ENCODE results near the gene HSD17B11. TPM values are rescaled to one million over a fixed set of nuclear protein-coding genes. Genes with fewer than 3 reads are reported as not detected.

The HSD17B11 gene
- total RNA-seq, 1 experiment from 2014 or later, result 47.4 TPM

DNA sequence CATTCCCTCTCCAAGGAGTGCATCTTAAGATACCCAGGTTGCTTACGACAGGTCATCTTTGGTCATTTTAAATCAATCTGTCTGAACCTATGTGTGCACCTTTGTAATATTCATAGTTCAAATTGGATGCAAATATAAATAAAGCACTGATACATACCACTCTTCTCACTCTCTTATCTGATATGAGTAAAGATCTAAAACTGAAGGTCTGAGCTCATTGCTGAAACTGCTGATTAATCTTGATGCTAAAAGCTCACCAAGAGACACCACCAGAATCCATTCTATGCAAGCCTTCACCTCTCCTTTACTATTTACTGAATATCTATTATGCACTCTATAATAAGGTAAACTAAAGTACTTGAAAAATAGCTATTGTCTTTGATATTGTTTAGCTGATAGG is 84.9 kb downstream of the HSD17B11 start:
- H3K27ac ChIP-seq (ENCODE audit: low read depth, low read length), result no peak overlapping the region
- CTCF ChIA-PET, result no interaction called here
- intact Hi-C loops (cut with micrococcal nuclease), result no loop called here

More for the DNA sequence above, 84.9 kb downstream of the HSD17B11 start:
- Histone ChIP-seq H3K36me3 (ENCODE audit: control insufficient read depth in 1 of 2, insufficient read depth in 2 of 2, low read length in 2 of 2) (no peaks in the 10 kb centered on the region), H3K9me2 (ENCODE audit: insufficient read depth) (no peaks in the 10 kb centered on the region), H3K4me1 (ENCODE audit: control insufficient read depth in 1 of 2, insufficient read depth in 2 of 2, low read length in 2 of 2) (no peaks in the 10 kb centered on the region), H4K20me1 (ENCODE audit: insufficient read depth) (no peaks in the 10 kb centered on the region), H3K4me2 (ENCODE audit: low read length) (no peak overlapping the region), H3K4me3 (replicated peaks in 1 of 2; ENCODE audit: low read depth in 1 of 2, low read length in 2 of 2) (no peak overlapping the region), H3K27me3 (ENCODE audit: insufficient read depth, low read length) (no peaks in the 10 kb centered on the region), H2AFZ (ENCODE audit: low read depth, low read length, poor library complexity, severe bottlenecking) (no peak overlapping the region), H3K79me2 (ENCODE audit: insufficient read depth, low read length) (no peaks in the 10 kb centered on the region), H3K9me3 (ENCODE audit: control insufficient read depth in 1 of 2, insufficient read depth in 1 of 2, low read depth in 1 of 2, low read length in 2 of 2) (no peaks in the 10 kb centered on the region), H3K9ac (ENCODE audit: low read length) (no peak overlapping the region)
- TF ChIP-seq ZNF274 (IDR thresholded peaks at IDR 0.05; ENCODE audit: low read depth, low read length) (no peak), CEBPB (IDR thresholded peaks at IDR 0.05; ENCODE audit: low read depth) (no peak), SIN3A (IDR thresholded peaks at IDR 0.05; ENCODE audit: low read depth) (no peak), POLR2A (IDR thresholded peaks at IDR 0.05; ENCODE audit: borderline replicate concordance, extremely low read depth, insufficient read depth, insufficient read length) (no peak), SRF (IDR thresholded peaks at IDR 0.05; ENCODE audit: low read depth) (no peak), EZH2phosphoT487 (IDR thresholded peaks at IDR 0.05; ENCODE audit: borderline replicate concordance) (no peak), EZH2 (IDR thresholded peaks at IDR 0.05) (no peak), FOSL1 (IDR thresholded peaks at IDR 0.05; ENCODE audit: low read depth) (no peak), SP1 (IDR thresholded peaks at IDR 0.05; ENCODE audit: low read depth) (no peak), ZFX (IDR thresholded peaks at IDR 0.05) (no peak), YY1 (IDR thresholded peaks at IDR 0.05; ENCODE audit: extremely low read depth, insufficient replicate concordance, low read depth, low read length) (no peak), JUND (IDR thresholded peaks at IDR 0.05) (no peak)
- TF ChIP-seq, protein P1, sequence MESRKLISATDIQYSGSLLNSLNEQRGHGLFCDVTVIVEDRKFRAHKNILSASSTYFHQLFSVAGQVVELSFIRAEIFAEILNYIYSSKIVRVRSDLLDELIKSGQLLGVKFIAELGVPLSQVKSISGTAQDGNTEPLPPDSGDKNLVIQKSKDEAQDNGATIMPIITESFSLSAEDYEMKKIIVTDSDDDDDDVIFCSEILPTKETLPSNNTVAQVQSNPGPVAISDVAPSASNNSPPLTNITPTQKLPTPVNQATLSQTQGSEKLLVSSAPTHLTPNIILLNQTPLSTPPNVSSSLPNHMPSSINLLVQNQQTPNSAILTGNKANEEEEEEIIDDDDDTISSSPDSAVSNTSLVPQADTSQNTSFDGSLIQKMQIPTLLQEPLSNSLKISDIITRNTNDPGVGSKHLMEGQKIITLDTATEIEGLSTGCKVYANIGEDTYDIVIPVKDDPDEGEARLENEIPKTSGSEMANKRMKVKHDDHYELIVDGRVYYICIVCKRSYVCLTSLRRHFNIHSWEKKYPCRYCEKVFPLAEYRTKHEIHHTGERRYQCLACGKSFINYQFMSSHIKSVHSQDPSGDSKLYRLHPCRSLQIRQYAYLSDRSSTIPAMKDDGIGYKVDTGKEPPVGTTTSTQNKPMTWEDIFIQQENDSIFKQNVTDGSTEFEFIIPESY (IDR thresholded peaks at IDR 0.05; ENCODE audit: extremely low read depth, insufficient replicate concordance, low read length), result no peak
- TF ChIP-seq, protein P2, sequence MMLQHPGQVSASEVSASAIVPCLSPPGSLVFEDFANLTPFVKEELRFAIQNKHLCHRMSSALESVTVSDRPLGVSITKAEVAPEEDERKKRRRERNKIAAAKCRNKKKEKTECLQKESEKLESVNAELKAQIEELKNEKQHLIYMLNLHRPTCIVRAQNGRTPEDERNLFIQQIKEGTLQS (IDR thresholded peaks at IDR 0.05), result no peak
- TF ChIP-seq, protein P3, sequence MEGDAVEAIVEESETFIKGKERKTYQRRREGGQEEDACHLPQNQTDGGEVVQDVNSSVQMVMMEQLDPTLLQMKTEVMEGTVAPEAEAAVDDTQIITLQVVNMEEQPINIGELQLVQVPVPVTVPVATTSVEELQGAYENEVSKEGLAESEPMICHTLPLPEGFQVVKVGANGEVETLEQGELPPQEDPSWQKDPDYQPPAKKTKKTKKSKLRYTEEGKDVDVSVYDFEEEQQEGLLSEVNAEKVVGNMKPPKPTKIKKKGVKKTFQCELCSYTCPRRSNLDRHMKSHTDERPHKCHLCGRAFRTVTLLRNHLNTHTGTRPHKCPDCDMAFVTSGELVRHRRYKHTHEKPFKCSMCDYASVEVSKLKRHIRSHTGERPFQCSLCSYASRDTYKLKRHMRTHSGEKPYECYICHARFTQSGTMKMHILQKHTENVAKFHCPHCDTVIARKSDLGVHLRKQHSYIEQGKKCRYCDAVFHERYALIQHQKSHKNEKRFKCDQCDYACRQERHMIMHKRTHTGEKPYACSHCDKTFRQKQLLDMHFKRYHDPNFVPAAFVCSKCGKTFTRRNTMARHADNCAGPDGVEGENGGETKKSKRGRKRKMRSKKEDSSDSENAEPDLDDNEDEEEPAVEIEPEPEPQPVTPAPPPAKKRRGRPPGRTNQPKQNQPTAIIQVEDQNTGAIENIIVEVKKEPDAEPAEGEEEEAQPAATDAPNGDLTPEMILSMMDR (IDR thresholded peaks at IDR 0.05 in 2 of 3, conservative IDR thresholded peaks at IDR 0.05 in 1 of 3; ENCODE audit: borderline replicate concordance in 1 of 3, insufficient read depth in 1 of 3, low read depth in 2 of 3, low read length in 2 of 3), result no peak
- ATAC-seq (no peak), DNase-seq (ENCODE audit: low read depth, low spot score) (no peak)
- RAD21 ChIA-PET (ENCODE audit: low non-redundant PET in 1 of 2, low total read pairs in 2 of 2, uncharacterized antibody in 2 of 2, unreplicated experiment in 2 of 2), result no interaction called here
- BruUV-seq (replicated peaks), result no TSS peak
- POLR2A ChIA-PET, result no interaction called here
